K562 (cell line): ENCODE data around the gene GMEB2. TPM values are rescaled to one million over a fixed set of nuclear protein-coding genes. Genes with fewer than 3 reads are reported as not detected.

ENCODE experiments used
- AFF4 ChIP-seq: sonication (generic); formaldehyde crosslinking; IDR thresholded peaks from 2 replicates; pipeline ENCODE4 v1.8.0; 2023; ENCODE audit warnings: mild to moderate bottlenecking, missing genetic modification reagents
- CCAR2 ChIP-seq: fragments of 200-400 bp; formaldehyde crosslinking; IDR thresholded peaks from 2 replicates; pipeline ENCODE4 v1.6.1; 2017; ENCODE audit warnings: mild to moderate bottlenecking, low read depth, low read length
- CXXC5 ChIP-seq: fragments of 250-450 bp; sonication (Bioruptor Pico); IDR thresholded peaks from 2 replicates; pipeline ENCODE4 v1.8.0; 2022; ENCODE audit warnings: inconsistent platforms, mild to moderate bottlenecking, moderate library complexity
- DIDO1 ChIP-seq: fragments of 450-650 bp; IDR thresholded peaks from 2 replicates; pipeline ENCODE4 v1.6.1; 2016; ENCODE audit warnings: low read depth, missing biosample characterization, missing genetic modification characterization
- E4F1 ChIP-seq: fragments of 250-450 bp; sonication (Bioruptor Pico); IDR thresholded peaks from 2 replicates; pipeline ENCODE4 v1.5.0; 2021; ENCODE audit warnings: mild to moderate bottlenecking, borderline replicate concordance
- JUND ChIP-seq, 2 experiments: IDR thresholded peaks; 2 replicates in 1 of 2; 3 replicates in 1 of 2; pipeline ENCODE4 v1.6.1; 2011; ENCODE audit warnings: borderline replicate concordance in 2 of 2, low read depth in 2 of 2, low read length in 2 of 2, improper control_type of control experiment in 1 of 2, missing biosample characterization in 1 of 2, missing genetic modification characterization in 1 of 2, missing genetic modification reagents in 1 of 2
- LARP7 ChIP-seq: fragments of 450-650 bp; IDR thresholded peaks from 2 replicates; pipeline ENCODE4 v1.6.1; 2016
- MYC ChIP-seq, 2 experiments: fragments of 250-450 bp in 1 of 2; sonication (Bioruptor Pico) in 1 of 2; IDR thresholded peaks; 2 replicates each; pipeline versions ENCODE4 v1.5.1 to v1.6.1; 2012 to 2021; ENCODE audit warnings: low read depth in 2 of 2, borderline replicate concordance in 1 of 2, improper control_type of control experiment in 1 of 2, low read length in 1 of 2, mild to moderate bottlenecking in 1 of 2, moderate library complexity in 1 of 2
- PCBP2 ChIP-seq: fragments of 200-400 bp; formaldehyde crosslinking; IDR thresholded peaks from 2 replicates; pipeline ENCODE4 v1.6.1; 2018; ENCODE audit warnings: low read length, low read depth, mild to moderate bottlenecking, moderate library complexity; ENCODE audit not compliant: poor library complexity, severe bottlenecking
- PHB ChIP-seq: fragments of 250-450 bp; sonication (Bioruptor Pico); IDR thresholded peaks from 2 replicates; pipeline ENCODE4 v1.5.0; 2021
- SIX5 ChIP-seq, 2 experiments: IDR thresholded peaks; 2 replicates each; pipeline ENCODE4 v1.6.1; 2011; ENCODE audit warnings: low read length in 2 of 2, borderline replicate concordance in 1 of 2, low read depth in 1 of 2, mild to moderate bottlenecking in 1 of 2, moderate library complexity in 1 of 2; ENCODE audit not compliant: insufficient read depth in 1 of 2
- TEAD2 ChIP-seq: fragments of 450-650 bp; IDR thresholded peaks from 2 replicates; pipeline ENCODE4 v1.6.1; 2016; ENCODE audit warnings: missing genetic modification characterization, control low read depth, missing compliant biosample characterization
- THRA ChIP-seq: fragments of 450-650 bp; IDR thresholded peaks from 2 replicates; pipeline ENCODE4 v1.6.1; 2017; ENCODE audit warnings: mild to moderate bottlenecking, moderate library complexity
- ZKSCAN3 ChIP-seq: fragments of 250-450 bp; sonication (Bioruptor Pico); IDR thresholded peaks from 2 replicates; pipeline ENCODE4 v1.4.0; 2020
- ZNF133 ChIP-seq: fragments of 250-450 bp; sonication (Bioruptor Pico); IDR thresholded peaks from 2 replicates; pipeline ENCODE4 v1.4.0; 2020; ENCODE audit warnings: mild to moderate bottlenecking
- ZNF395 ChIP-seq: fragments of 200-800 bp; sonication (Bioruptor generic); IDR thresholded peaks from 2 replicates; pipeline ENCODE4 v1.6.1; 2017; ENCODE audit warnings: missing genetic modification characterization, missing compliant biosample characterization
- ZNF77 ChIP-seq: fragments of 250-450 bp; sonication (Bioruptor Pico); IDR thresholded peaks from 2 replicates; pipeline ENCODE4 v1.5.0; 2020
- polyA plus RNA-seq, 8 experiments: library from polyadenylated mRNA; depleted of rRNA in 4 of 8; stranded (reverse) in 5 of 8; unstranded in 3 of 8; fragments of >200 nt; fragmentation: Nextera tagmentation in 2 of 8; fragmentation: Illumina TruSeq in 1 of 8; extraction: Ambion mirVana in 2 of 8; extraction: Trizol in 1 of 8; gene quantifications; 2 replicates each; pipeline versions ENCODE4 v1.2.1 to v1.2.3, GENCODE V29; 2011 to 2014; ENCODE audit warnings: inconsistent platforms in 1 of 8, missing spikeins in 1 of 8
- total RNA-seq, 7 experiments: library from RNA; depleted of rRNA in 6 of 7; stranded (reverse); fragments of >200 nt in 6 of 7; fragmentation: Illumina TruSeq in 2 of 7; extraction: Trizol in 2 of 7; gene quantifications; 2 replicates each; pipeline versions ENCODE4 v1.2.1 to v1.2.3, GENCODE V29; 2011 to 2021; ENCODE audit warnings: low replicate concordance in 1 of 7

The GMEB2 gene
- total and polyA plus RNA-seq, 9 of the 15 experiments (the other 6 are each of a cell fraction or from before 2014, with no cell fraction given): 0.03 to 13.9 (median 6.3) TPM

DNA sequence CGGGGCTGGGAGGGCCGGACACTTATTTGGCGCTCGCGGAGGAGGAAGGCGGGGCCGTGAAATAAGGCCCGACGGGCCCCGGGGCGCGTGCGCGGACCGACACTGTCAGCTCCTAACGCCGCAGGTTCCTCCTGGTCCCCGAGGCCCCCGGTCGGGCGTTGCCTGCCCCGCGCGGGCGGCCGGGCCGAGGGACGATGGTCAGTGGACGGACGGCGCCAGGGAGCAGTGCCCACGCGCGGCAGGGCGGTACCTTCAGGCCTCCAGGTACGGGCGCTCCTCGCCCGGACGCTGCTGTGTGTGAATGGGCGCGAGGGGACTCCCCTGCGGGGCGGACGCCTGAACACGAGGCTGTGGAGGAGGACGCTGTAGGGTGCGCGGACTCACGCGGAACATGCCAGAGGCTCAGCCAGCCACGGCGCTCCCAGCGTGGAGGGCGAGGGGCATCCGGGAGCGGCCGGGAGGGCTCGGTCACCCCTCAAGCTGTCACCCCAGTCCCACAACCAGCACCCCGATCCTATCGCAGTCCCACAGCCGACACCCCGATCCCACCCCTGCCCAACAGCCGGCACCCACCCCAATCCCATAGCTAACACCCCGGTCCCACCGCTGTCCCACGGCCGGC is 339 bp upstream of the GMEB2 start (continued):
- TF ChIP-seq AFF4 (CRISPR knock-in tag) (peak; percentile 80; the same call in 1 of the 2 replicates), CCAR2 (no peak), ZKSCAN3 (CRISPR knock-in tag) (no peak), ZNF133 (CRISPR knock-in tag) (no peak), SIX5 (IDR thresholded peaks at IDR 0.05; ENCODE audit: borderline replicate concordance in 1 of 2, insufficient read depth in 1 of 2, low read depth in 1 of 2, low read length in 2 of 2) (no peak), MYC (IDR thresholded peaks at IDR 0.05; ENCODE audit: low read depth, low read length) (peak; percentile 81), MYC (CRISPR knock-in tag; IDR thresholded peaks at IDR 0.05; ENCODE audit: borderline replicate concordance, low read depth) (peak; percentile 78; the same call in 1 of the 2 replicates), CXXC5 (CRISPR knock-in tag) (peak; percentile 70), JUND (IDR thresholded peaks at IDR 0.05; ENCODE audit: borderline replicate concordance, low read depth, low read length) (no peak), JUND (tag; IDR thresholded peaks at IDR 0.05; ENCODE audit: borderline replicate concordance, low read depth, low read length) (no peak; the same call in 2 of the 3 replicates), THRA (no peak), LARP7 (no peak), PHB (0 out of 2 replicates have a peak, but pooled peaks have one; percentile 23), ZNF77 (CRISPR knock-in tag) (no peak), TEAD2 (tag) (no peak), DIDO1 (tag) (no peak), ZNF395 (no peak; the same call in 1 of the 2 replicates), PCBP2 (no peak), E4F1 (CRISPR knock-in tag) (no peak)
